ENCODE measurements around the gene SIK3.

SIK3 gene

GRCh38 chr11:116970485-116971292, 127.5 kb downstream of the SIK3 start:
- DNase-seq (ENCODE audit: low spot score): no peak

DNA sequence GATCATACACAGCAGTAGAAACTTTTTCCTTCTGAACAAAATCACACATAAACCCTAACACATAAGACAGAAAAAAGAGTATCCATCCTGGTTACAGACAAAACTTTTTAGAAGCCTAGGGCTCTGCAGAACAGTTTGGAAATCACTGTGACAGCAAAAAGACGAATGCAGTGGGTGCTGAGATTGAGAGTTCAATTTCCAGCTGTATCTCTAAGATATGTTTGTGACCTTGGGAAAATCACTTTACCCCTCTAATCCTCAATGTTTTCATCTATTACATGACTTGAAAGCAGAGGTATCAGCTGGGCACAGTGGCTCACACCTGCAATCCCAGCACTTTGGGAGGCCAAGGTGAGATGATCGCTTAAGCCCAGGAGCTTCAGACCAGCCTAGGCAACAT, 128.5 kb downstream of the SIK3 start:
- no peak for DNase-seq (ENCODE audit: low spot score)

DNA sequence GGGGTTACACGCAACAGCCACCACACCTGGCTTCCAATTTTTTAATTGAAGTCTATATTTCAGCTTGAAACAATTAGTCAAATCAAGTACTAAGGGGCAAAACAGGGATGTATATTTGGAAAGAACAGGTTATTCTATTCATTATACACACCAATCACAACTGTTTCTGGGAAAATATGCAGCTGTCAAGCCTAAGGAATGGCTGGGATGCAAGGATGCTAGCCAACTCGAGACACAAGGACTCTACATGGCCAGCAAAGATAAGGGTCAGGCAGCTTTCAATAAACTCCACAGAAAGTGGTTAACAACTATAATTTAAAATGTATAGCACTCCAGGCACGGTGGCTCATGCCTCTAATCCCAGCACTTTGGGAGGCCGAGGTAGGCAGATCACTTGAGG, 134.0 kb downstream of the SIK3 start:
- no peak for DNase-seq (ENCODE audit: low spot score)

- DNase-seq (ENCODE audit: low spot score): no peak
These were observed 134.4 kb downstream of the SIK3 start for GRCh38 chr11:116963813-116964212.

DNA sequence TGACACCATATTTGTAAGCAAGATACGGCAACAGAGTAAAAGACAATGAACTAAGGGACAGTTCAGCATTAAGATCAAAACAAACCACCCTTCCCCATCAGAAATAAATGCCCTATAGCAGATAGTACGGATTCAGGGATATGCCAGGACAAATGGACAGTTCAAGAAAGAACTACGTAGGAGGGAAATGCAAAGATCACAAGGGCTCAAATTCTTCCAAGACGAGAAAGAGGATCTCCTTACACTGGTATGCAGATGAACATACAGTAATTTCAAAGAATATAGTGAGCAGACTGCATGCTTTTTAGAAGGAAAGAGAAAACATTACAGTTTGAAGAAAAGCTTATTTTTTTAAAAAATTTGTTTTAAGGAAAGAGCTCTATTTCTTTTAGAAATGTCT, 136.1 kb downstream of the SIK3 start:
- no peak for DNase-seq (ENCODE audit: low spot score)

- no peak for DNase-seq (ENCODE audit: low spot score)
These were observed 137.3 kb downstream of the SIK3 start for GRCh38 chr11:116960930-116961329.

DNA sequence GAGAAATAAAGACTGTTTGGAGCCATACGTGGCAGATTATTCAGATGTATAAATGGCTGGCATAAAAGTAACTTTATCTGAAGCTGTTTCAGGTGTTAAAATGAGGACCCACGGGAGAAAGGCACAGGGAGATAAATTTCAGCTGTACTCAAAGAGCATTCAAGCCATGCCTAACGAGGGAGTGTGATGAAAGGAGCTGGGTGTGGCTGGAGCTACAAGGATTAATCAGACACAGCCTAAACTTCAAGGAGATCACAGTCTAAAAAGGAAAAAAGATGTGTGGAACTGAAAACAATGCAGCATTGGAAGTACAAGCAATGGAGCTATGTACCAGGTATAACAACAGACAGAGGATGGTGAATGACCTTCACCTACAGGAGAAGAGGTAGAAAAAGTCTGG, 140.0 kb downstream of the SIK3 start:
- no peak for DNase-seq (ENCODE audit: low spot score)

DNA sequence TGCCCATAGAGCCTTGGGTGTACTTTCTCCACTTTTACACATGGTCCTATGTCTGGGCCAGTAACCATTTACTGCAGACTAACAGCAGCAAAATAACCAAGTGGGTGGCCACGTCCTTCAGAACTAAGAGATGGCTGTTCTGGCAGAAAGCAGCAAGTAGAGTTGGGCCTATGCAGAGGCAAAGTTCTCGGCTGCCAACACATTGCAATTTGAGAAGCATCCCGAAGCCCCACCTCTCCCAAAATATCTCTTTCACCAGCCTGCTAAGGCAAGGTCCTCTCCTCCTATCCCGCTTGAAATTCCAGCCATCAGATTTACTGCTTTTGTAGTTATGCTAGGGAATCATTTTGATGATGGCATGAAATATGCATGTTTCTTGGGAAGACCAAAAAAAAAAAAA, 142.3 kb downstream of the SIK3 start:
- no peak for DNase-seq (ENCODE audit: low spot score)

DNA sequence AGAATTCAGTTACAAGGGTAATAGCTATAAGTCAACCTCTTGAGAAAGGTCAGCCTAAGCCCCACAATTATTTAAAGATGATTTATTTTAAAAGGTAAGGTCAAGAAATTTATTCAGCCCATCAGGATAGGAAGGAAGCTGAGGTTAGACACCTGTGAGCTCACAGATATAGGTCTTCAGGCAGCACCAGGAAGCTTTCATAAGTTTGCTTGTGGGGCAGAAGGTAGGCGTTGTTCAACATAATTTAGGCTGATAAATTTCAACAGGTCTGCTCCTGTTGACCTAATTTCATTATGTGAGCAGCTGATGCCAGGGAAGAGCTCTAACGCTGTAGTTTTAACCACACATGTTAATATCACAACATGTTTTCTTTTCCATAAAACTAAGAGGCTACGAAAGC, 142.7 kb downstream of the SIK3 start:
- peak; percentile 28 for DNase-seq (ENCODE audit: low spot score)

- no peak for DNase-seq (ENCODE audit: low spot score)
These were observed 144.5 kb downstream of the SIK3 start for GRCh38 chr11:116953530-116954285.

- DNase-seq (ENCODE audit: low spot score): no peak
These were observed 146.5 kb downstream of the SIK3 start for GRCh38 chr11:116951762-116952161.

DNA sequence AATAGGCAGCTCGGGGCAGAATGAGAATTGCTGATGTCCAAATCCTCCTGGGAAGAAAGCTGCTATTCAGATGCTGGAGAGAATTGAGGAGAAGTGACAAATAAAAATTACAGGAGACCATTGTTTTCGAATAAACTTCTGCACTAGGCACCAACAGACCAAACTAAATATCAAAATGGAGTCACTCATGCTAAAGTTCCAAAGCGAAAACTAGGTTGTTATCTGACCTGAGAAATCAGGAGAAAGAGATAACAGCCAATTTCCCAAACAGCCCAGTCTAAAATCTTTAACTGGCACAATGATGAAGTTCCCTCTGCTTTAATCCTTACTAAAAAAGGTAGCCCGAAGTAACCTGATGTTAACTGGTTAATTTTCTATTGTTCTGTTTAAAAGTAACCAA, 148.0 kb downstream of the SIK3 start:
- DNase-seq (ENCODE audit: low spot score): no peak

GRCh38 chr11:116948391-116948790, 149.8 kb downstream of the SIK3 start:
- DNase-seq (ENCODE audit: low spot score): no peak

GRCh38 chr11:116946414-116946813, 151.8 kb downstream of the SIK3 start:
- no peak for DNase-seq (ENCODE audit: low spot score)

GRCh38 chr11:116939499-116939898, 158.7 kb downstream of the SIK3 start:
- DNase-seq (ENCODE audit: low spot score): no peak

DNA sequence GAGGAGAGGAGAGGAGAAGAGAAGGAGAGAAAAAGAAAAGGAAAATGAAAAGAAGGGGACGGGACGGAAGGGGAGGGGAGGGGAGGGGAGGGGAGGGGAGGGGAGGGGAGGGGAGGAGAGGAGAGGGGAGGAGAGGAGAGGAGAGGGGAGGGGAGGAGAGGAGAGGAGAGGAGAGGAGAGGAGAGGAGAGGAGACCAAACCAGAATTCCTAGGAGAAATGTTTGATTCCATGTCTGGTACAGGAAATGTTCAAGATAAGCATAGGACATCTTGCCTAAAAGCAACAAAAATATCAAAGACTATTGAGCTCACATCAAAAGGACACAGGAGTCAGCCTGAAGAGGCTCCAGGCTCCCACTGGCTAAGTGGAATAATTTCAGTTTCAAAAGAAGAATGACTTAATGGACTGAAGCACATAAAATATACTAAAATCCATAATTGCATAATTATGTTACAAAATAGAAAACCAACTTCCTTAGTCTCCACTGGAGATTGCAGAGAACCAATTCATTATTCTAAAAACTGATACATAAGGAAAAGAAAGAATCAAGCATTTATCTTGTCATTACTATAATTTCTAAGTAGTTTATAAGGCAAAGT, 159.7 kb downstream of the SIK3 start:
- no peak for DNase-seq (ENCODE audit: low spot score)

DNA sequence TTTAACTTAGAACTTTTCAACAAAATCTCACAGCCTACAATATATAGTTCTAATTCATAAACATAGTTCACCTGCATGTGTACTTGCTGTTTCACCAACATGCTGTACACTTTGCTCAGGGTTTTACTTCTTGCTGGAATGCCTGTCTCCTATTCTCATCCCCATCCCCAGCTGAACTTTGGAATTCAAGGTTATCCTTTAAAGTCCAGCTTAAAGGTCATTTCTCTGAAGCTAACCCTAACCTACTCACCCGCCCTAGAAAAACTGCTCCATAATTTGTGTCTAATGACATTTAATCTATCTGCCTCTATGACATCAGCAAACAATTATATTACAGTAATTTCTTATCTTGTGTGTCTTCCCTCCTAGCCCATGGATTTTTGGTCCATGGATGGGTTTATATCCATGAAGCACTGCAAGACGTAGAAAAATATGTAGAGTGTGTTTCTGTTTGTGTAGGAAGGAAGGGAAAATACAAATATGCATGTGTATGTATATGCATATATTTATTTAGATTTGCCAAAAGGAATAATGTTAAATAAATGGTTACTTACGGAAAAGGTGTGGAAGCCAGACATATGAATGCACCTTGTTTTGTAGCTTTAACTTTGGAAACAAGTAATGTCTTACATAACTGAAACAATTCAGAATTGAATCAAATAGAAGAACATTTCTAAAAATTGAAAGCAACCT, 161.3 kb downstream of the SIK3 start:
- DNase-seq (ENCODE audit: low spot score): no peak

DNA sequence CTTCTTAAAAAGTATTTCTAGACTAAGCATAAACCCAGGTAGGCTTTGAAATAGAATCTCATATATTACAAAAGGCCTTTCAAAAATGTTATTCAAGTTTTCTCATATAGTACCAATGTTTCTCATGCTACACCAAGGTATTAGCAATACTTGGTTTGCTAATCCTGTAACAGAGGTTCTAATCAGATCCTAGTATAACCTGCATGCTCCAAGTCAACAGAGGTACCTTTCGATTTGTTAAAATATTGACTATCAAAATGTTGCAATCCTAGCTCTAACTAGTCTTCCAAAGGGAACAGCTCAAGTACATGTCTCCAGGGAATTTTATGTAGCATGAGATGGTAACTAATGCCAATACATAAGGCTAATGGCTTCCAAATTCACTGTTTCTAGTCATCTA, 162.7 kb downstream of the SIK3 start:
- no peak for DNase-seq (ENCODE audit: low spot score)

- DNase-seq (ENCODE audit: low spot score): no peak
These were observed 163.1 kb downstream of the SIK3 start for GRCh38 chr11:116935089-116935488.

- no peak for DNase-seq (ENCODE audit: low spot score)
These were observed 164.3 kb downstream of the SIK3 start for GRCh38 chr11:116933961-116934360.

DNA sequence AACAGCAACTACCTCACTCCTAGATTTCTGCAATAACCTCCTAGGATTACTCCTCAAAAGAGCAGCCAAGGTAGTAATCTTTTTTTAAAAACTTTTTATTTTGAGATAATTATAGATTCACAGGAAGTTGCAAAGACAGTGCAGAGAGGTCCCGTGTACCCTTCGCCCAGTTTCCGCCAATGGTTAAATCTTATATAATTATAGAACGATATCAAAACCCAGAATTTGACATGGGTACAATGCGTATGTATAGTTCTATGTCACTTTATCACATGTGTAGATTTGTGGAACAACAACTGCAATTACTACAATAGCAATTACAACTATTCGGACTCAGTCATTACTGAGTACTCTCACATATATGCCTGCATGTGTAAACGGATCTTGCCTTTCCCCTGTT, 166.0 kb downstream of the SIK3 start:
- DNase-seq (ENCODE audit: low spot score): no peak

DNA sequence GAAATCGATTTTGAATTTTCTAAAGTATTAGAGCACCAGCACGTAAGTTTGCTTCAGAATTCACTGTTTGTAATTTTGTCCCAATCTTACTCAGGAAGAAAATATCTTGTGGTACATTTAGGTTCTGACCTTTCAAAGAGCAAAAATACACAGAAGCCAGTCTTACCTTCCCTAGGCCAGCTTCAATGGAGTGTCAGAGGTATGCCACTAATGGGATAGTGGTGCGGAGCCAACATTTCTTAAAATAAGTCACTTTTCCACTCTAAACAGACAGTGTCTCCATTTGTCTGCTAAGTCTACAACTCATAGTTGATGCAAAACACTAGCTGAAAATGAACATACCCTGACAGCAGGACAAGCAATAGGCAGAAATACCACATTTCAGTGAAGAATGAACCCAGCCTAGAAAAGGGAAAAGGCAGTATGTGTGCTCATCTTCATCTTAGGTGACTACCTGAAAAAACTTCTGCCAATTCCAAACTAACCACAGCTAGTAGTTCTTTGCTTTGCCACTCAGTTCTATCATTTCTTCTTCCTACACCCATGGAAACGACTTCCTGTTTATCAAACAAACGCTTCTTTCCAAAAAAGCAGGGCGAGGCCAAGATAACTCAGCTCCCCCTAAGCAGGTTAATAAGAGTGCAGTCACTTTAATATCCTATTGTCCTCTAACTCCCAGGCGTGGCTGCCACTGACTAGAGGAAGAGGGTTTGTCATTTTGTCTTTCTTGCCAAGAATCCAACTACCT, 166.8 kb downstream of the SIK3 start:
- peak; percentile 82 for DNase-seq (ENCODE audit: low spot score)

Measured in CD4-positive, alpha-beta T cell treated with Interleukin-15 for 4 hours (primary cell).